OCI-LY7 (cell line): ENCODE data around the gene PPP1R9A.

ENCODE experiments used
- EZH2phosphoT487 ChIP-seq: fragments of 200-600 bp; sonication (generic); IDR thresholded peaks from 2 replicates; pipeline ENCODE4 v1.6.1; 2018; ENCODE audit warnings: low read depth, borderline replicate concordance, mild to moderate bottlenecking, mixed run types, antibody characterized with exemption, low read length, moderate library complexity, mixed read lengths
- TF ChIP-seq, protein P1 (sequence below): fragments of 200-600 bp; sonication (generic); conservative IDR thresholded peaks from 2 replicates; pipeline ENCODE4 v1.5.1; 2014; ENCODE audit warnings: mild to moderate bottlenecking, antibody characterized with exemption, low read length, moderate library complexity, mixed read lengths

- TF ChIP-seq EZH2phosphoT487, result no peak
- TF ChIP-seq, protein P1, sequence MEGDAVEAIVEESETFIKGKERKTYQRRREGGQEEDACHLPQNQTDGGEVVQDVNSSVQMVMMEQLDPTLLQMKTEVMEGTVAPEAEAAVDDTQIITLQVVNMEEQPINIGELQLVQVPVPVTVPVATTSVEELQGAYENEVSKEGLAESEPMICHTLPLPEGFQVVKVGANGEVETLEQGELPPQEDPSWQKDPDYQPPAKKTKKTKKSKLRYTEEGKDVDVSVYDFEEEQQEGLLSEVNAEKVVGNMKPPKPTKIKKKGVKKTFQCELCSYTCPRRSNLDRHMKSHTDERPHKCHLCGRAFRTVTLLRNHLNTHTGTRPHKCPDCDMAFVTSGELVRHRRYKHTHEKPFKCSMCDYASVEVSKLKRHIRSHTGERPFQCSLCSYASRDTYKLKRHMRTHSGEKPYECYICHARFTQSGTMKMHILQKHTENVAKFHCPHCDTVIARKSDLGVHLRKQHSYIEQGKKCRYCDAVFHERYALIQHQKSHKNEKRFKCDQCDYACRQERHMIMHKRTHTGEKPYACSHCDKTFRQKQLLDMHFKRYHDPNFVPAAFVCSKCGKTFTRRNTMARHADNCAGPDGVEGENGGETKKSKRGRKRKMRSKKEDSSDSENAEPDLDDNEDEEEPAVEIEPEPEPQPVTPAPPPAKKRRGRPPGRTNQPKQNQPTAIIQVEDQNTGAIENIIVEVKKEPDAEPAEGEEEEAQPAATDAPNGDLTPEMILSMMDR, result no peak
These were observed 17.2 kb upstream of the PPP1R9A start for GRCh38 chr7:94890216-94890615.
